A549 (cell line): Measurements from ENCODE around the gene FNDC1.

Experiments used
- ESRRA ChIP-seq: fragments of 150-350 bp; IDR thresholded peaks from 2 replicates; pipeline ENCODE4 v1.6.1; 2014; ENCODE audit warnings: mild to moderate bottlenecking, low read length, borderline replicate concordance
- RAD21 ChIP-seq, 2 experiments: fragments of >200 bp in 1 of 2; sonication (Bioruptor Twin) in 1 of 2; formaldehyde crosslinking in 1 of 2; IDR thresholded peaks in 1 of 2; conservative IDR thresholded peaks in 1 of 2; 2 replicates in 1 of 2; 3 replicates in 1 of 2; pipeline ENCODE4 v1.6.1; 2012 to 2018; ENCODE audit warnings: inconsistent platforms in 1 of 2

- TF ChIP-seq ESRRA (no peak), RAD21 (conservative IDR thresholded peaks at IDR 0.05 in 1 of 2, IDR thresholded peaks at IDR 0.05 in 1 of 2) (no peak)
Measured at GRCh38 chr6:159232751-159233150, 63.6 kb downstream of the FNDC1 start.
